Measurements from ENCODE around the gene WFDC2.

The WFDC2 gene

GRCh38 chr20:45501600-45501999 is 32.0 kb downstream of the WFDC2 start:
- no peak for DNase-seq

GRCh38 chr20:45502561-45502960 is 33.0 kb downstream of the WFDC2 start:
- DNase-seq, result no peak

GRCh38 chr20:45503403-45503802 is 33.9 kb downstream of the WFDC2 start:
- DNase-seq, result no peak

GRCh38 chr20:45506398-45506797 is 36.8 kb downstream of the WFDC2 start:
- no peak for DNase-seq

GRCh38 chr20:45507011-45507820 is 37.7 kb downstream of the WFDC2 start:
- no peak for DNase-seq

- DNase-seq, result no peak
These were observed 38.7 kb downstream of the WFDC2 start for GRCh38 chr20:45508068-45508886.

- no peak for DNase-seq
These were observed 39.5 kb downstream of the WFDC2 start for GRCh38 chr20:45509091-45509490.

- DNase-seq, result no peak
These were observed 40.8 kb downstream of the WFDC2 start for GRCh38 chr20:45510242-45510862.

GRCh38 chr20:45515147-45515913 is 45.8 kb downstream of the WFDC2 start, which contains the start of gene SPINT3:
Gene SPINT3 (minus strand): TSS chr20:45515622. CDS start chr20:45515608, 14 bp downstream.
- DNase-seq, result no peak

GRCh38 chr20:45518282-45518681 is 48.7 kb downstream of the WFDC2 start:
- no peak for DNase-seq

GRCh38 chr20:45523821-45524220 is 54.3 kb downstream of the WFDC2 start:
- no peak for DNase-seq

GRCh38 chr20:45527294-45527693 is 57.7 kb downstream of the WFDC2 start:
- no peak for DNase-seq
